ENCODE measurements around the gene PALB2. TPM values are rescaled to one million over a fixed set of nuclear protein-coding genes. Genes with fewer than 3 reads are reported as not detected.

Gene PALB2
- total RNA-seq, 1 experiment from 2014 or later, result 19.1 TPM

DNA sequence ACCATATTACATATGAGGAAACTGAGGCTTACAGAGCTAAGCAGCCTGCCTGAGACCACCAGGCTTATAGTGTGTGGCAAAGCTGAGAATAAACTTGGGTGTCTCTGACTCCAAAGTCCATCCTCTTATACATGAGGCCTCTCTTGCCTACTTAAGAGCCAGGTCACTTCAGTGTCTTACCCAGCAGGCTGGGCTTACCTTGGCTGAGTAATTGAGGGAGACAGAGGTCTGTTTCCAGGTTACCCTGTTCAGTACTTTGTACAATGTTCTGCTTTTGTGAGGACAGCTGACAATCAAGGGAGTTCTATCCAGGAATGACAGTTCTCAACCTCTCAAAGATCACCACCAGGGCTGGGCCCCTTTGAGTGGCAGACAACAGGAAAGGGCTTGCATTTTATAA lies 59.3 kb downstream of the PALB2 start:
- peaks cover 7% of the 10 kb centered on the region for H3K36me3 ChIP-seq (ENCODE audit: low read depth)

DNA sequence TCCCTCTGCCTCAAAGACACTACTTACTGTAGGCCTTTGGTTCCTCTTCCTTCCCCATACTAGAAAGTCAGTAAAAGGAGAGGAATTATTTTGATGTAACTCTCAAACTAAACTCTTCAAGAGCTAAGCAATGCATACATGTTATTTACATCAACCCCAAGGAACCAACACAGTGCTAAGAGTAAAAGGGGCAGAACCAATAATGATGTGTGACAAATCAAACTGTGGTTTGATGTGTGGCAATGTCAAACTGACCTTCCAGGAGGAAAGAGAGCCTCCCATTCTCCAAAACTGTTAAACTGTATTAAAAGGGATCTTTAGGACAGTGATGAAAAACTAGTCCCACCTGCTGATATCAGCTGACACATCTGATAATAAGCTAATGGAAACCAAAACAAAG lies 60.7 kb downstream of the PALB2 start:
- CTCF ChIA-PET, result no interaction called here
- H3K79me2 ChIP-seq (ENCODE audit: low read depth), result no peaks in the 10 kb centered on the region
- peaks cover 24% of the 10 kb centered on the region for H3F3A ChIP-seq (ENCODE audit: insufficient read depth, low read depth)
- no peak overlapping the region for H3K4me2 ChIP-seq
- H2AFZ ChIP-seq, result no peak overlapping the region
- POLR2A ChIA-PET (ENCODE audit: unreplicated experiment), result no interaction called here
- H3K36me3 ChIP-seq (ENCODE audit: low read depth), result peaks cover 6% of the 10 kb centered on the region
- no TSS peak for BruUV-seq (replicated peaks)
- no peaks in the 10 kb centered on the region for H3K9me2 ChIP-seq (ENCODE audit: insufficient read depth)
- no peaks in the 10 kb centered on the region for H3K27me3 ChIP-seq (ENCODE audit: insufficient read depth, low read depth)
- TF ChIP-seq EZH2 (IDR thresholded peaks at IDR 0.05; ENCODE audit: low read depth), result no peak
- TF ChIP-seq, protein P1, sequence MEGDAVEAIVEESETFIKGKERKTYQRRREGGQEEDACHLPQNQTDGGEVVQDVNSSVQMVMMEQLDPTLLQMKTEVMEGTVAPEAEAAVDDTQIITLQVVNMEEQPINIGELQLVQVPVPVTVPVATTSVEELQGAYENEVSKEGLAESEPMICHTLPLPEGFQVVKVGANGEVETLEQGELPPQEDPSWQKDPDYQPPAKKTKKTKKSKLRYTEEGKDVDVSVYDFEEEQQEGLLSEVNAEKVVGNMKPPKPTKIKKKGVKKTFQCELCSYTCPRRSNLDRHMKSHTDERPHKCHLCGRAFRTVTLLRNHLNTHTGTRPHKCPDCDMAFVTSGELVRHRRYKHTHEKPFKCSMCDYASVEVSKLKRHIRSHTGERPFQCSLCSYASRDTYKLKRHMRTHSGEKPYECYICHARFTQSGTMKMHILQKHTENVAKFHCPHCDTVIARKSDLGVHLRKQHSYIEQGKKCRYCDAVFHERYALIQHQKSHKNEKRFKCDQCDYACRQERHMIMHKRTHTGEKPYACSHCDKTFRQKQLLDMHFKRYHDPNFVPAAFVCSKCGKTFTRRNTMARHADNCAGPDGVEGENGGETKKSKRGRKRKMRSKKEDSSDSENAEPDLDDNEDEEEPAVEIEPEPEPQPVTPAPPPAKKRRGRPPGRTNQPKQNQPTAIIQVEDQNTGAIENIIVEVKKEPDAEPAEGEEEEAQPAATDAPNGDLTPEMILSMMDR (conservative IDR thresholded peaks at IDR 0.05), result no peak
- DNase-seq, result no peak
- H3K4me1 ChIP-seq (replicated peaks; ENCODE audit: insufficient read depth), result no peaks in the 10 kb centered on the region
- intact Hi-C loops (cut with micrococcal nuclease; ENCODE audit: unreplicated experiment), result no loop called here
- no peak overlapping the region for H3K27ac ChIP-seq
- peaks cover 5% of the 10 kb centered on the region; the same call in 1 of the 2 replicates for H4K20me1 ChIP-seq (ENCODE audit: insufficient read depth)
- H3K4me3 ChIP-seq, result no peak overlapping the region
- H3K9me3 ChIP-seq (ENCODE audit: insufficient read depth, low read depth), result no peaks in the 10 kb centered on the region; the same call in 1 of the 2 replicates

More for the DNA sequence above, 59.3 kb downstream of the PALB2 start:
- no peaks in the 10 kb centered on the region for H3K4me1 ChIP-seq (replicated peaks; ENCODE audit: insufficient read depth)
- TF ChIP-seq, protein P1 (conservative IDR thresholded peaks at IDR 0.05), result no peak
- TF ChIP-seq EZH2 (IDR thresholded peaks at IDR 0.05; ENCODE audit: low read depth), result no peak
- no peaks in the 10 kb centered on the region; the same call in 1 of the 2 replicates for H3K9me3 ChIP-seq (ENCODE audit: insufficient read depth, low read depth)
- H3K27ac ChIP-seq, result no peak overlapping the region
- H3K79me2 ChIP-seq (ENCODE audit: low read depth), result no peaks in the 10 kb centered on the region
- no peaks in the 10 kb centered on the region for H3K9me2 ChIP-seq (ENCODE audit: insufficient read depth)
- BruUV-seq (replicated peaks), result no TSS peak
- peaks cover 24% of the 10 kb centered on the region for H3F3A ChIP-seq (ENCODE audit: insufficient read depth, low read depth)
- POLR2A ChIA-PET (ENCODE audit: unreplicated experiment), result no interaction called here
- no peak overlapping the region for H3K4me3 ChIP-seq
- no peak overlapping the region for H3K4me2 ChIP-seq
- peaks cover 17% of the 10 kb centered on the region; the same call in 1 of the 2 replicates for H4K20me1 ChIP-seq (ENCODE audit: insufficient read depth)
- CTCF ChIA-PET, result no interaction called here
- intact Hi-C loops (cut with micrococcal nuclease; ENCODE audit: unreplicated experiment), result no loop called here
- H3K27me3 ChIP-seq (ENCODE audit: insufficient read depth, low read depth), result no peaks in the 10 kb centered on the region
- DNase-seq, result no peak
- H2AFZ ChIP-seq, result no peak overlapping the region

DNA sequence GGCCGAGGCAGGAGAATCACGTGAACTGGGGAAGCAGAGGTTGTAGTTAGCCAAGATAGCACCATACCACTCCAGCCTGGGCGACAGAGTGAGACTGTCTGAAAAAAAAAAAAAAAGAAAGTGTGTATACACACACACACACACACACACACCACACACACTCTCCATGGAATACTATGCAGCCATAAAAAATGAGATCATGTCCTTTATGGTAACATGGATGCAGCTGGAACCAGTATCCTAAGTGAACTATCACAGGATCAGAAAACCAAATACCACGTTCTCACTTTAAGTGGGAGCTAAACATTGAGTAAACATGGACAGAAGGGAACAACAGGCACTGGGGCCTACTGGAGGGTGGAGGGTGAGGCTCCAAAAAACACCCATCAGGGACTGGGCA lies 61.7 kb downstream of the PALB2 start:
- CTCF ChIA-PET, result no interaction called here

More for the DNA sequence above, 61.7 kb downstream of the PALB2 start:
- Histone ChIP-seq H3K27me3 (ENCODE audit: insufficient read depth, low read depth) (no peaks in the 10 kb centered on the region), H3K9me2 (ENCODE audit: insufficient read depth) (no peaks in the 10 kb centered on the region), H2AFZ (no peak overlapping the region), H3K4me3 (no peak overlapping the region), H3K9me3 (ENCODE audit: insufficient read depth, low read depth) (no peaks in the 10 kb centered on the region; the same call in 1 of the 2 replicates), H3K27ac (no peak overlapping the region), H3K79me2 (ENCODE audit: low read depth) (no peaks in the 10 kb centered on the region), H4K20me1 (ENCODE audit: insufficient read depth) (peaks cover 3% of the 10 kb centered on the region; the same call in 1 of the 2 replicates), H3K4me1 (replicated peaks; ENCODE audit: insufficient read depth) (no peaks in the 10 kb centered on the region), H3K36me3 (ENCODE audit: low read depth) (peaks cover 2% of the 10 kb centered on the region), H3F3A (ENCODE audit: insufficient read depth, low read depth) (peaks cover 24% of the 10 kb centered on the region), H3K4me2 (no peak overlapping the region)
- intact Hi-C loops (cut with micrococcal nuclease; ENCODE audit: unreplicated experiment), result no loop called here
- DNase-seq, result no peak
- TF ChIP-seq, protein P1 (conservative IDR thresholded peaks at IDR 0.05), result no peak
- TF ChIP-seq EZH2 (IDR thresholded peaks at IDR 0.05; ENCODE audit: low read depth), result no peak
- POLR2A ChIA-PET (ENCODE audit: unreplicated experiment), result no interaction called here
- BruUV-seq (replicated peaks), result no TSS peak
